GM19351 (cell line): ENCODE measurements around the gene DOCK4.

Experiments used
- ATAC-seq: cut with Tn5 transposase; IDR thresholded peaks from one replicate; pipeline ENCODE4 v1.9.1; 2021; ENCODE audit warnings: mild to moderate bottlenecking, moderate library complexity; ENCODE audit not compliant: unreplicated experiment

Gene DOCK4

DNA sequence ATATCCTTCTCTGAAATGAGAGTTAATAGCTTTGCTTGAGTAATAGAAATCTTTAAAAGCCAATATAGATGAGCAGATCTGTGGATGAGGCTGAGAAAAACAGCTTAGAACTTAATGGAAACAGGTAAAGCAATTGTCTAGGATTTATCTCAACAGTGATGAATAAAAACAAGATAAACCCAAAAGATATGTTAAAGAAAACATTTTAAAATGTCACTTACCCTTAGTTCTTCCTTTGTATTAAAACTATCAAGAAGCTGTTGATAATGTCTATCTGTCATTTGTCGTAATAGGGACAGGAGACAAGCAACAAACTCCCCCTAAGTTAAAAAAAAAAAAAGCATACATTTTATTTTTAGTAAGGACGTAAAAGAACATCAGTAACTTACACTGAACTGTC is 371.8 kb downstream of the DOCK4 start:
- ATAC-seq: no peak

GRCh38 chr7:111833466-111833865 is 372.7 kb downstream of the DOCK4 start:
- ATAC-seq: no peak

DNA sequence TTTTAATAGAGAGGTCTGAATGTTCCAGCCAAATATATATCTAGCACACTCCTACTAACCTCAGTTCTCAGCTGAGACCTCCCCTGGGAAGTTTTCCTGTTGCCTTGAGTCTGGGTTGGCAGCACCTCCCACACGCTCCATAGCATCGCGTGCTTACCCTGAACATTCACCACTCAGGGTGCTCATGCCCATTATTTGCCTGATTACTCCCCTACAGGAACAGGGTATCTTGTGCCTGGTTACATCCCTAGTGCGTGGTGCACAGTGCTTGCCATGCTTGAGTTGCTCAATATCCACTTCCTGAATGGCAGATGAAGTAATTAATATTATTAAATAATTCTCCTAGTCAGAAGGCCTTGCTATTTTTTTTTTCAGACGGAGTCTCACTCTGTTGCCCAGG is 374.0 kb downstream of the DOCK4 start:
- ATAC-seq: no peak

DNA sequence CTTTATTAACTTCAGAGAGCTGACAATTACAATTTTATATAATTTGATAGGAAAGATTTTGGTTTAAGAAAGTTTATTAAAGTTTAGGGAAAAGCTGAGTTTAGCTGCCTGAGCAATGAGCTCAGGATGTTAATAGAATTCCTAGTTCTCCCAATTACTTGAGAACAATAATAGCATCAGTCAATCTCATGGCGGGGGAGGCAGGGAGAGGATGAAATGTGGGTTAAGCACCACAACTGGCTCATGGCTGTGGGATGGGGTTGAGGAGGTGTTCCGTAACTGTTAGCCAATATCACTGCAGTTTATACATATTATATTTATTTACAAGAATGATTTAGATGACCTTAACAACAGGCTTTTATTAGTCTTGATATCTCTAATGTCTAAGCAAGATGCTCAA is 377.0 kb downstream of the DOCK4 start:
- ATAC-seq: no peak

DNA sequence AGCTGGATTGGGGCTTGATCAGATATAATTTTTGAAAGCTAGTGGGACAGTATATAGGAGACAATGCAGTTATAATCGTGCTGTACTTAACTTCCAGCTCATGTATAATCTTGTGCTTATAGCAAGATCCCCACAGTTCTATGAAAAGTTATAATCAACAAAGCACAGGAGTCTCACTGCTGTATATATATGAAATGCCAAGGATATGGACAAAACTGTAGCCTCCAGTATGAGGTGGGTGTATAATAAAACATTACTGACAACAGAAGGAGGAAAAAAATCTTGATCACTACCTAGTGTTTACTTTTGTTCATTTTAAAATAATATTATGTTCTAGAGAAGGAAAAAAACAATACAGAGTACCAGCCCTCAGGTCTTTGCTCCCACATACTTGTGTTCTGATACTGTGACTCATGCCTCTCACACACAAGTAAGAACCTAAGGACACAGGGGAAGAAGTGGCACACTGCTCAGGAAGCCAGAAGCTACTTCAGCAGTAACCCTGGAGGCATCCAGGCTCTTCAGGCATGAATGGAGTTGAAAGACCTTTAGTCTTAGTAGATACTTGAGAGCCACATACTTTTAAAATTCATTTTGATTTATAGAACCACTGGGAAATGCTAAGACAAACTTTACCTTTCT is 378.2 kb downstream of the DOCK4 start:
- no peak for ATAC-seq

- no peak for ATAC-seq
Observed at GRCh38 chr7:111825046-111825445, 381.2 kb downstream of the DOCK4 start.

GRCh38 chr7:111823826-111824225 is 382.4 kb downstream of the DOCK4 start:
- ATAC-seq: no peak

- ATAC-seq: no peak
Observed at GRCh38 chr7:111821046-111821445, 385.2 kb downstream of the DOCK4 start.

GRCh38 chr7:111820621-111821020 is 385.6 kb downstream of the DOCK4 start:
- ATAC-seq: no peak

- ATAC-seq: no peak
Observed at GRCh38 chr7:111820121-111820520, 386.1 kb downstream of the DOCK4 start.

DNA sequence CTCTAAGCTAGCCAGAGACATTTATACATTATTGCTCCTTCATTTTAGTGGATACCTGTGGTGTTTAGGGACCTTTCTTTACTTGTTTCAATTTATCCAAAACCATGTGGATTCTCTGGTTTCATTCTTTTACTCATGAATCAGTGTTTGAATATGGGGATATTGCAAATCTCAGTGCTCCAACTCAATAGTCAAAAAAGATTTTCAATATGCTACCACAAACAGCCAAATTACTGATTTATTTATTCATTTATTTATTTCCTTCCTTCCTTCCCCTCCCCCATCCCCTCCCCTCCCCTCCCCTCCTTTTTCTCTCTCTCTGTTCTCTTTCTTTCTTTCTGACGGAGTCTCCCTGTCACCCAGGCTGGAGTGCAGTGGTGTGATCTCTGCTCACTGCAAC is 390.8 kb downstream of the DOCK4 start:
- no peak for ATAC-seq

GRCh38 chr7:111813306-111813705 is 392.9 kb downstream of the DOCK4 start:
- ATAC-seq: no peak

DNA sequence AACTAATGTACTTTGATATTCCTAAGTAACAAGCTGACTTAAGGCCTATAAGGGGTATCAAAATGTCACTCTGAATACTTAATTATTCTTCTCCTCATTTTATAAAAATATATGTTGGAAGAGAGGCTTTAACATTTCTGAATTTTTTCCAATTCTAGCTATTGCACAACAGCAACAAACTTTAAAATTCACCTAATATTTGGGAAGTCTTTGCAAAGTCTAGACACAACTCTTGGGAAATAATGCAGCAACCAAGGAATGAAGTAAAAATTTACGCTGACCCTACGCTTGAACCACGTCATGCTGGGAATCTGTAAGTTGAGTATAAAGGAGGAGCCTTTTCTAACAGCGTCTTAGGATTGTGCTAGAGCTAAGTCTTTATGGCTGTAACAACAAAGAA is 400.0 kb downstream of the DOCK4 start:
- ATAC-seq: no peak

DNA sequence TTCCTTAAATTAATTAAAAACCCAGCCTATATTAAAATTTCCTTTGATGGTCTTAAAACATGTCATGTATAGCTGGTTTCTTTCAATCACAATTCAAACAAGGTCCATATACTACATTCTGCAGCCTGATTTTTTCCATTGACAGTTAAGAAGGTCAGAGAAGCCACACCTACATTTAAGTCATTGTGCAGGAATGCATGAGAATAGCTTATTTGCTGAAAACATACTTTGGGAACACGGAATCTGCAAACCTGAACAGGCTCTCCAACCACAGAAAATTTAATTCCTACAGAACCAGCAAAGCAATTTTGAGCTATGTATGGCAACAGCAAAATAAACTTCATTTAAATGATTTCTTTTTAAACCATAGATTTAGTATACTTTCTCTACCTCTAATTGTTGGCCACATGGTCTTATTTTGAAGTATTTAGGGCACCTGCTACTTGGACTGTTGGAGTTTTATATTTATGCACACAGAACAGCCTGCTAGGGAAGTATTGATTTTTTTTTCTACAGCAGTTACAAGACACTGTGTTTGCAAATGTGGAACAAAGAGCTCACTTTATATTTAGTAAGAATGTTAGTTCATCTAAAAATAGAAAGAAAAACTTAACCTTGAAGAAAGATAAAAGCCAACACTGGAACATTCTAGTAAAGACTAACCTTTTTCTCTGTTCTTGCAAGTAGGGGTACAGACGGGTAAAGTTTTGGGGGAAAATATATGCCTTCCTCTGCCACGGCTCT is 403.0 kb downstream of the DOCK4 start:
- no peak for ATAC-seq

DNA sequence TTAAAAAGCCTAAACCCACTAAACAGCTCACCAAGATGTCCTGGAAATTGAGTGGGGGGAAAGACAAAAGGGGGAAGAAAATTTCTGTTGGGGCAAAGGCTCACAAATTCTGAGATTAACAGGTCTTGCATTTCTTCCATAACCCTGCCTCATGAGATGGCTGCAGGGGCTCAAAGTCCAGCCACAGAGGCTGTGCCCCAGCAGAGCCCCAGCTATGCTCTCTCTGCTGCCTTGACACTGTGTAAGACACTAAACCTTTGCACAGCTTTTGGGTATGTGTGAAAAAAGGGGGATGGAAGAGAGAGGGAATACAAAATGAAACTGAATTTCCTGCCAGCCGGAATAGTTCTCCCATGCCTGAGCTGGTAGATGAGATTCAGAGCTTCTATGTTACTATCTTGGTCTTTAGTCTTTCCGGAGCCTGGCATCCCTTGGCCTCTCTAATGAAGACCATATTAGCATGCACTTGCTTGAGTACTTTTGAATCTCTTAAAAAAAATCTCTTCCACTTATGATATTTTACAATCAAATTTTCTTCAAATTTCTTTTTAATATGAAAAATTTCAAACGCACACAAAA is 403.9 kb downstream of the DOCK4 start:
- ATAC-seq: no peak

GRCh38 chr7:111801277-111801676 is 404.9 kb downstream of the DOCK4 start:
- no peak for ATAC-seq

DNA sequence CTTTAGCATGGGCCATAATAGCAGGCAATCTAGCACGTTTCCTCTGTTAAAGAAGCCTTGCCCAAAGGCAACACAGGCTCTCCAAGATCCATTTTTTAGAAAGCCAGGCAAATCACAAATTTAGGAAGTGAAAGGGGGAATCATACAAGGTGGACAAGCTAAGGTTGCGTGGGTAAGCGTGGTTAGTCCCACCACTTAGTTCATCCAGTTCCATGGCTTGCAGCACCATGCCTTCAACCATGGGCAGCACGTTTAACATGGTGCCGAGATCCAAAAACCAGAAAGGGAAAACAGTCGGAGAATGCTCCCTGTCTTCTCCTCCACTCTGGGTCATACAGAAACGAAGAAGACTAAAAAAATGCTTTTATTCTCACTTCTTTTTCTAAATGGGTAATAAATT is 409.5 kb downstream of the DOCK4 start:
- no peak for ATAC-seq

GRCh38 chr7:111789870-111790269 is 416.3 kb downstream of the DOCK4 start:
- ATAC-seq: no peak

DNA sequence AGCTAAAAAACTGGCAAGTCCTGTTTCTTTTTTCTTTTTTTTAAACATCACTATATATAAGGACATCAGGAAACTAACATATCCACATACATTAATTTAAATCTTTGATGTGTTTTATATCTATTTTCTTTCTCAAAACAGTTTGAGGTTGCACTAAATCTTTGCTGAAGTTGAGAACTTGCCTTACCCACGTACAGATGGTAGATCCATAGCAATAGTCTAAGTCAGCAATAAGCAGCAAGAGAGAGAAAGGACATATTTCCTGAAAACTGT is 417.2 kb downstream of the DOCK4 start:
- ATAC-seq: no peak

GRCh38 chr7:111788286-111789047 is 417.7 kb downstream of the DOCK4 start:
- ATAC-seq: no peak

DNA sequence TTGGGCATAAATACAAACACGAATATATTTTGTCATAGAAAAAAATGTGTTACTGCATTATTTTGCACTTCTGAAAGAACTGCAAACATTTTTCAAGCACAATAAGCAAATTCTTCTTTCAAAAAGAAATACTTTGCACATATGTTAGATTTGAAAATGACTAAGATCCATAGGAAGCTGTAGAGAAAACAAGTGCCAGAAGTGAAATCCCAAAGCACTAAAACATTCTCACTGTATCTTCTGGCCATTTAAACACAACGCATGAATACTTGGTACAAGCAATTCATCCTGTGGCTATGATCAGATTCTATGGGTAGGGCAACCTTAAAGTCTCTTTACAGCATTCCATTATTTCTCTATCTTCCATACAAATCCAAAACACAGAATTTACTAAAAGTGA is 418.5 kb downstream of the DOCK4 start:
- ATAC-seq: no peak

DNA sequence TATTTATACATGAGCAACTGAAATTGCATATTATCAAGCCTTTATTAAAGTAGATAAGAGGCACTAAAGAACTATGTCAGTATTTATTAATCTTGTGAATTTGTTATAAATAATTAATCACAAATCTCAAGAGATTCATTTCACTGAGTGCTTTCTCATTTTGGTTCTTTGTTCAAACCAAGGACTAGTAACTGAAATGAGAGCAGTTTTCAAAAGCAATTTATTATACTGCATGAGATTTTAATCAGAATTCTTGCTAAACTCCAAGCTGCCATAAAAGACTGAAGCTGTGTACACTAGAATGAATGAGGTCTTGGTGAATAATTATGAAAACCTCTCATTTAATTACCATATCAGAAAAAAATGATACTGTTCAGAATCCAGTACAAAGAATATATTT is 419.1 kb downstream of the DOCK4 start:
- ATAC-seq: no peak
